SKM-1 treated with dmso at 0.1 percent for 144 hours (cell line): ENCODE results near the gene HEMK1.

Experiments
- DNase-seq: peaks from one replicate; lab custom pipeline; 2025; ENCODE audit not compliant: unreplicated experiment; lab: John Stamatoyannopoulos, UW

HEMK1 gene

GRCh38 chr3:50568947-50569749 is at the start of gene HEMK1:
Gene HEMK1, plus strand, starts transcription at chr3:50569522. Its CDS starts 1,583 bp downstream, at chr3:50571105.
- peak; percentile 91 for DNase-seq

GRCh38 chr3:50520849-50521248 is 48.5 kb upstream of the HEMK1 start:
- DNase-seq, result no peak

GRCh38 chr3:50521572-50521971 is 47.8 kb upstream of the HEMK1 start:
- DNase-seq, result no peak

GRCh38 chr3:50523279-50523811 is 46.0 kb upstream of the HEMK1 start:
- DNase-seq, result no peak

GRCh38 chr3:50524746-50525145 is 44.6 kb upstream of the HEMK1 start:
- no peak for DNase-seq

GRCh38 chr3:50525191-50525910 is 44.0 kb upstream of the HEMK1 start:
- no peak for DNase-seq

- peak; percentile 13 for DNase-seq
Measured at GRCh38 chr3:50525987-50526386, 43.3 kb upstream of the HEMK1 start.

- DNase-seq, result no peak
Measured at GRCh38 chr3:50530001-50530970, 39.0 kb upstream of the HEMK1 start.

- DNase-seq, result no peak
Measured at GRCh38 chr3:50531201-50531600, 38.1 kb upstream of the HEMK1 start.

- DNase-seq, result no peak
Measured at GRCh38 chr3:50532062-50532705, 37.1 kb upstream of the HEMK1 start.

- DNase-seq, result no peak
Measured at GRCh38 chr3:50533316-50533715, 36.0 kb upstream of the HEMK1 start.

GRCh38 chr3:50533807-50534461 is 35.4 kb upstream of the HEMK1 start:
- no peak for DNase-seq

- no peak for DNase-seq
Measured at GRCh38 chr3:50534681-50535330, 34.5 kb upstream of the HEMK1 start.

GRCh38 chr3:50536471-50537180 is 32.7 kb upstream of the HEMK1 start:
- no peak for DNase-seq

GRCh38 chr3:50537421-50538129 is 31.7 kb upstream of the HEMK1 start:
- DNase-seq, result no peak

GRCh38 chr3:50539356-50540286 is 29.7 kb upstream of the HEMK1 start:
- DNase-seq, result no peak
